HEK293 (cell line): Measurements from ENCODE around the gene DGKZ.

Experiments
- CTCF ChIA-PET: fragments of 350-600 bp; formaldehyde crosslinking; extraction: SDS; loops from one replicate; lab custom pipeline; 2021; ENCODE audit warnings: antibody characterized with exemption; lab: Yijun Ruan, JAX
- POLR2A ChIA-PET: fragments of 300-600 bp; formaldehyde crosslinking; extraction: SDS; loops from one replicate; lab custom pipeline; 2020; ENCODE audit warnings: antibody characterized with exemption, inconsistent platforms; lab: Yijun Ruan, JAX
- H3K27ac ChIP-seq: fragments of 200-500 bp; sonication (Bioruptor generic); 2 replicates; pipeline ENCODE4 v1.5.1; 2014; ENCODE audit warnings: low read depth, low read length, control low read depth, inconsistent platforms; ENCODE audit errors: extremely low read depth
- H3K36me3 ChIP-seq, 2 experiments: fragments of 200-500 bp in 1 of 2; sonication (Bioruptor generic) in 1 of 2; 1 replicate in 1 of 2; 2 replicates in 1 of 2; pipeline ENCODE4 v1.5.1; 2014 to 2017; ENCODE audit warnings: inconsistent platforms in 2 of 2, low read length in 2 of 2; ENCODE audit not compliant: control insufficient read depth in 2 of 2, insufficient read depth in 1 of 2
- H3K4me1 ChIP-seq: fragments of 200-500 bp; sonication (Bioruptor generic); 2 replicates; pipeline ENCODE4 v1.5.1; 2014; ENCODE audit warnings: mild to moderate bottlenecking, low read length, inconsistent platforms; ENCODE audit not compliant: control insufficient read depth, insufficient read depth
- H3K4me3 ChIP-seq: 2 replicates; pipeline ENCODE4 v1.5.1; 2011; ENCODE audit warnings: low read depth, mild to moderate bottlenecking, control low read depth, low read length, moderate library complexity
- H3K9me3 ChIP-seq: fragments of 200-500 bp; sonication (Bioruptor generic); 2 replicates; pipeline ENCODE4 v1.5.1; 2014; ENCODE audit warnings: low read depth, low read length, inconsistent platforms; ENCODE audit not compliant: control insufficient read depth, insufficient read depth
- GLIS1 ChIP-seq: fragments of 450-650 bp; formaldehyde crosslinking; IDR thresholded peaks from 2 replicates; pipeline ENCODE4 v1.5.1; 2016; ENCODE audit warnings: missing biosample characterization, missing genetic modification characterization
- KLF8 ChIP-seq: fragments of 450-650 bp; formaldehyde crosslinking; IDR thresholded peaks from 2 replicates; pipeline ENCODE4 v1.5.1; 2016; ENCODE audit warnings: missing biosample characterization, missing genetic modification characterization
- MYNN ChIP-seq: fragments of 450-650 bp; formaldehyde crosslinking; IDR thresholded peaks from 2 replicates; pipeline ENCODE4 v1.5.1; 2016; ENCODE audit warnings: missing biosample characterization, missing genetic modification characterization, borderline replicate concordance
- RBAK ChIP-seq: fragments of 450-650 bp; formaldehyde crosslinking; IDR thresholded peaks from 2 replicates; pipeline ENCODE4 v1.5.1; 2016; ENCODE audit warnings: missing biosample characterization, missing genetic modification characterization
- SETDB1 ChIP-seq: IDR thresholded peaks from one replicate; pipeline ENCODE4 v1.6.1; 2017; ENCODE audit warnings: mild to moderate bottlenecking, low read length, moderate library complexity, mixed read lengths; ENCODE audit not compliant: insufficient read length
- SP3 ChIP-seq: fragments of 450-650 bp; formaldehyde crosslinking; IDR thresholded peaks from 2 replicates; pipeline ENCODE4 v1.5.1; 2016; ENCODE audit warnings: missing biosample characterization, missing genetic modification characterization
- TCF7L2 ChIP-seq: IDR thresholded peaks from 2 replicates; pipeline ENCODE4 v1.6.1; 2011; ENCODE audit warnings: low read depth, mild to moderate bottlenecking, inconsistent platforms, low read length, moderate library complexity, borderline replicate concordance
- WT1 ChIP-seq: fragments of 450-650 bp; formaldehyde crosslinking; IDR thresholded peaks from 2 replicates; pipeline ENCODE4 v1.5.1; 2016; ENCODE audit warnings: missing biosample characterization, missing genetic modification characterization
- YY2 ChIP-seq: fragments of 450-650 bp; formaldehyde crosslinking; IDR thresholded peaks from 2 replicates; pipeline ENCODE4 v1.5.1; 2016; ENCODE audit warnings: missing biosample characterization, missing genetic modification characterization
- ZBTB7A ChIP-seq: fragments of 450-650 bp; formaldehyde crosslinking; IDR thresholded peaks from 2 replicates; pipeline ENCODE4 v1.5.1; 2016; ENCODE audit warnings: low read depth, missing biosample characterization, missing genetic modification characterization
- ZNF132 ChIP-seq: fragments of 450-650 bp; formaldehyde crosslinking; IDR thresholded peaks from 2 replicates; pipeline ENCODE4 v1.5.1; 2017; ENCODE audit warnings: missing biosample characterization, missing genetic modification characterization, borderline replicate concordance
- ZNF138 ChIP-seq: fragments of 450-650 bp; formaldehyde crosslinking; IDR thresholded peaks from 2 replicates; pipeline ENCODE4 v1.5.1; 2016; ENCODE audit warnings: missing biosample characterization, missing genetic modification characterization, borderline replicate concordance
- ZNF146 ChIP-seq: fragments of 450-650 bp; formaldehyde crosslinking; IDR thresholded peaks from 2 replicates; pipeline ENCODE4 v1.5.1; 2016; ENCODE audit warnings: missing biosample characterization, missing genetic modification characterization
- ZNF155 ChIP-seq: fragments of 450-650 bp; formaldehyde crosslinking; IDR thresholded peaks from 2 replicates; pipeline ENCODE4 v1.5.1; 2016; ENCODE audit warnings: missing biosample characterization, missing genetic modification characterization
- ZNF174 ChIP-seq: fragments of 450-650 bp; formaldehyde crosslinking; IDR thresholded peaks from 2 replicates; pipeline ENCODE4 v1.5.0; 2017; ENCODE audit warnings: missing biosample characterization, mild to moderate bottlenecking, missing genetic modification characterization
- ZNF23 ChIP-seq: fragments of 450-650 bp; formaldehyde crosslinking; IDR thresholded peaks from 2 replicates; pipeline ENCODE4 v1.5.1; 2016; ENCODE audit warnings: missing biosample characterization, missing genetic modification characterization, borderline replicate concordance
- ZNF266 ChIP-seq: fragments of 450-650 bp; formaldehyde crosslinking; IDR thresholded peaks from 2 replicates; pipeline ENCODE4 v1.5.1; 2016; ENCODE audit warnings: missing biosample characterization, missing genetic modification characterization, low read depth
- ZNF280C ChIP-seq: fragments of 450-650 bp; formaldehyde crosslinking; IDR thresholded peaks from 2 replicates; pipeline ENCODE4 v1.5.1; 2016; ENCODE audit warnings: missing biosample characterization, missing genetic modification characterization
- ZNF362 ChIP-seq: fragments of 450-650 bp; formaldehyde crosslinking; IDR thresholded peaks from 2 replicates; pipeline ENCODE4 v1.5.1; 2016; ENCODE audit warnings: missing biosample characterization, missing genetic modification characterization
- ZNF416 ChIP-seq: fragments of 450-650 bp; formaldehyde crosslinking; IDR thresholded peaks from 2 replicates; pipeline ENCODE4 v1.5.1; 2016; ENCODE audit warnings: missing biosample characterization, missing genetic modification characterization
- ZNF433 ChIP-seq: fragments of 450-650 bp; formaldehyde crosslinking; IDR thresholded peaks from 2 replicates; pipeline ENCODE4 v1.5.1; 2016; ENCODE audit warnings: missing biosample characterization, missing genetic modification characterization, low read depth
- ZNF518A ChIP-seq: fragments of 450-650 bp; formaldehyde crosslinking; conservative IDR thresholded peaks from 2 replicates; pipeline ENCODE4 v1.5.1; 2016; ENCODE audit warnings: low read depth, missing biosample characterization, missing genetic modification characterization
- ZNF560 ChIP-seq: fragments of 450-650 bp; formaldehyde crosslinking; IDR thresholded peaks from 2 replicates; pipeline ENCODE4 v1.5.1; 2017; ENCODE audit warnings: missing biosample characterization, missing genetic modification characterization, borderline replicate concordance
- ZNF623 ChIP-seq: fragments of 450-650 bp; formaldehyde crosslinking; IDR thresholded peaks from 2 replicates; pipeline ENCODE4 v1.5.1; 2016; ENCODE audit warnings: missing biosample characterization, missing genetic modification characterization
- ZNF629 ChIP-seq: fragments of 450-650 bp; formaldehyde crosslinking; IDR thresholded peaks from 2 replicates; pipeline ENCODE4 v1.5.1; 2017; ENCODE audit warnings: missing biosample characterization, missing genetic modification characterization
- ZNF677 ChIP-seq: fragments of 450-650 bp; IDR thresholded peaks from 2 replicates; pipeline ENCODE4 v1.5.0; 2018; ENCODE audit warnings: missing biosample characterization, mild to moderate bottlenecking, missing genetic modification characterization, moderate library complexity
- ZNF707 ChIP-seq: fragments of 450-650 bp; formaldehyde crosslinking; IDR thresholded peaks from 2 replicates; pipeline ENCODE4 v1.5.1; 2016; ENCODE audit warnings: missing biosample characterization, missing genetic modification characterization
- ZNF777 ChIP-seq: fragments of 450-650 bp; formaldehyde crosslinking; IDR thresholded peaks from 2 replicates; pipeline ENCODE4 v1.5.1; 2017; ENCODE audit warnings: missing biosample characterization, missing genetic modification characterization, borderline replicate concordance
- ZNF830 ChIP-seq: fragments of 450-650 bp; IDR thresholded peaks from 2 replicates; pipeline ENCODE4 v1.5.0; 2018; ENCODE audit warnings: missing biosample characterization, missing genetic modification characterization, low read depth, mild to moderate bottlenecking, moderate library complexity
- ZNF843 ChIP-seq: fragments of 450-650 bp; formaldehyde crosslinking; IDR thresholded peaks from 2 replicates; pipeline ENCODE4 v1.5.1; 2016; ENCODE audit warnings: missing biosample characterization, missing genetic modification characterization

Gene DGKZ

GRCh38 chr11:46307369-46307768 is 39.9 kb upstream of the DGKZ start:
- ChIA-PET CTCF (interaction anchor here (0.7 to 15.1 kb wide), 7 partner anchors 10 to 65 kb away, joined by 4 to 451 read pairs (median 22); partner anchors contain the start of gene CREB3L1), POLR2A (interaction anchor here (1.7 kb wide), 1 partner anchor 64 kb away, joined by 10 read pairs; no protein-coding TSS in a partner anchor)

GRCh38 chr11:46307785-46308341 is 39.4 kb upstream of the DGKZ start:
- H3K4me3 ChIP-seq = no peak overlapping the region
- H3K9me3 ChIP-seq = no peaks in the 10 kb centered on the region
- ChIA-PET CTCF (interaction anchor here (0.6 to 15.1 kb wide), 13 partner anchors 8 to 192 kb away, joined by 3 to 451 read pairs (median 8); partner anchors contain the start of gene CREB3L1), POLR2A (interaction anchor here (0.6 kb wide), 1 partner anchor 13 kb away, joined by 6 read pairs; no protein-coding TSS in a partner anchor)
- H3K36me3 ChIP-seq = no peaks in the 10 kb centered on the region
- no peaks in the 10 kb centered on the region for H3K4me1 ChIP-seq
- no peak for TF ChIP-seq YY2 (tag by site-specific recombination)
- no peak for TF ChIP-seq ZNF629 (tag by site-specific recombination)
- no peak for TF ChIP-seq ZNF23 (tag by site-specific recombination)
- no peak for TF ChIP-seq ZNF843 (tag by site-specific recombination)
- no peak for TF ChIP-seq ZNF623 (tag by site-specific recombination)
- no peak for TF ChIP-seq ZNF155 (tag by site-specific recombination)
- no peak for TF ChIP-seq KLF8 (tag by site-specific recombination)
- no peak for TF ChIP-seq ZNF830
- no peak for TF ChIP-seq ZNF560 (tag by site-specific recombination)
- TF ChIP-seq ZNF777 = no peak
- no peak for TF ChIP-seq ZNF280C
- TF ChIP-seq ZNF146 (tag by site-specific recombination) = no peak
- no peak for TF ChIP-seq GLIS1 (tag by site-specific recombination)
- TF ChIP-seq ZNF362 (tag by site-specific recombination) = no peak
- no peak for TF ChIP-seq ZBTB7A (tag by site-specific recombination)
- TF ChIP-seq ZNF518A (tag by site-specific recombination) = no peak
- TF ChIP-seq SETDB1 = no peak
- no peak overlapping the region for H3K27ac ChIP-seq

More at GRCh38 chr11:46307369-46307768, 39.9 kb upstream of the DGKZ start:
- Histone ChIP-seq H3K9me3 (no peaks in the 10 kb centered on the region), H3K4me1 (no peaks in the 10 kb centered on the region), H3K36me3 (no peaks in the 10 kb centered on the region), H3K4me3 (no peak overlapping the region), H3K27ac (no peak overlapping the region)
- no peak for TF ChIP-seq ZNF433 (tag by site-specific recombination)
- TF ChIP-seq RBAK = no peak
- TF ChIP-seq ZNF843 (tag by site-specific recombination) = no peak
- TF ChIP-seq ZNF23 (tag by site-specific recombination) = no peak
- TF ChIP-seq WT1 (tag by site-specific recombination) = no peak
- no peak for TF ChIP-seq ZNF677
- no peak for TF ChIP-seq TCF7L2
- no peak for TF ChIP-seq ZNF416
- TF ChIP-seq ZNF707 = no peak
- TF ChIP-seq MYNN (tag by site-specific recombination) = no peak
- TF ChIP-seq ZNF266 (tag by site-specific recombination) = no peak
- no peak for TF ChIP-seq ZNF132 (tag by site-specific recombination)
- no peak for TF ChIP-seq ZNF138 (tag by site-specific recombination)
- no peak for TF ChIP-seq SP3 (tag by site-specific recombination)
- TF ChIP-seq ZNF174 (tag by site-specific recombination) = no peak
